Hematopoietic multipotent progenitor cell (in vitro differentiated cells): Measurements from ENCODE around the gene ELMOD1. TPM values are rescaled to one million over a fixed set of nuclear protein-coding genes. Genes with fewer than 3 reads are reported as not detected.
A peak's percentile ranks its signal among the peaks of the same experiment; 100 is the strongest.

Source experiments
- DNase-seq, 3 donors: peaks; one replicate each; pipeline ENCODE4 v3.0.0-alpha.2; 2011 to 2015; ENCODE audit warnings: low read depth in 2 of 3, low spot score in 2 of 3
- total RNA-seq: library from RNA; depleted of rRNA; stranded (reverse); fragments of >200 nt; gene quantifications from one replicate; pipeline ENCODE4 v1.2.3, GENCODE V29; 2012

The ELMOD1 gene
- total RNA-seq, 1 donor: not detected

DNA sequence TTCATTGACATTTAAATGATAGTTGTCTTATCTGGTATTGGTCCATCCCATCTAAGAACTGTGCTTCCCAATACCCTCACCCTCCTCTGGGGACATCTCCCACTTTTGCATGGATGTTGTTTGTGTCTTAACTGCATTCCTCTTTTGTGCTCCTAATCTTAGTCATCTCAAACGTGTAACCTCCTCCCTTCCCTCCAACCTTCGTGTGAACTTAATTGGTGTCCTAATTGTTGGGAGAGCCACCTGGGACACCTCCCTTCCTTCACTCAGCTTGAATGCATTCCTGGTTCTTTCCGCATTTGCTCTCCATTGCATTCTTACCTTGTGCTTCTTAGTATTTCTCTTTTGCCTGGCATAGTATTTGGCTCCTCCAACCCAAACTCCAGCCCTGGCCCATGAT is 9.8 kb upstream of the ELMOD1 start:
- no peak for DNase-seq

GRCh38 chr11:107583629-107584195 is 7.2 kb upstream of the ELMOD1 start:
- DNase-seq: no peak

DNA sequence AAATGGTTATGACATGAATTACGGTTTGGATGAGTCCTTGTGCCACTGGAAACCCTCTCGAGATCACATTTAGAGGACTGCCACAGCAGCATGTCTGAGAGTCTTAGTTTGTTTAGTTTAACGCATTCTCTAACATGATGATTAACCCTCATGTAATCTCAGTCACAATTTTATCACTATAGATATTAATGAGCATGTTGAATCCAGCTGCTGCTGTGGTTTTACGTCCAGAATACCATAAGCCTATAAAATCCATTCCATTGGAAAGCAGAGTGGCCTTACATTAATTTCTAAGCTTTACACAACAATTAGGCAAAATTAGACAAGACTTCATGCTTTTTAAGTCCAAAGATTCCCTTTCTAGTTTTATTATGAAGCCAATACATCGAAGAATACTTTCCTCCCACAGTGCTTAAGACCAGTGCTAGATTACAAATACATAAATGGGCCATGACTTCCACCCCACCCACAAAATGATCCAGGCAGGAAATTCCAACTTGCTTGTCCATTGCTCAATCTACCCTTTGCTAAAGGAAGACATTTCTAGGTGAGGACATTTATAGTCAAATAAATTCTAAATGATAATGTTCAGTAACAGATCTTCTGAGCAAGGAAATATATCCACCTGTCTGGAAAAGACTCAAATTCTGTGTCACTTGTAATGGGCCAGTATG is 3.5 kb upstream of the ELMOD1 start:
- DNase-seq: no peak

GRCh38 chr11:107591378-107592230 is 657 bp downstream of the ELMOD1 start:
- DNase-seq: no peak

- no peak for DNase-seq
Observed at GRCh38 chr11:107592231-107592590, 1.3 kb downstream of the ELMOD1 start.

- no peak for DNase-seq
Observed at GRCh38 chr11:107592813-107593212, 1.9 kb downstream of the ELMOD1 start.

DNA sequence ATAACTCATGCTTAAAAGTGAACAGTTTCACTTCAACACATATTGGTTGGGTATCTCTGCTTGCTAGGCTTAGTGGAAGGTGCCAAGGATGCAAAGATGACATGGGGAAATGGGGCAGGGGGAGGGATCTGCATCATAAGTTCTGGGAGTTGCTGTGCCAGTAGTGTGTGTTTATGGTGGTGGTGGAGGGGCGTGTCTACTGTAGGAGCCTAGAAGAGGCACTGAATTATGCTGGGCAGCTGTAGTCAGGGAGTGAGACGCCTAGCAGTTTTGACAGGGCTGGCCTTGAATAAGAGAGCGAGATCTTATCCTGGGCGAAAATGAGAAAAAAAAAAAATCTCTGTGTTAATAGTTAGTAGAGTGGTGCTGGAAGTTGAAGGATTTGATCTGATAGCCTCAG is 3.0 kb downstream of the ELMOD1 start:
- no peak for DNase-seq

- no peak for DNase-seq
Observed at GRCh38 chr11:107594736-107595135, 3.8 kb downstream of the ELMOD1 start.

GRCh38 chr11:107598225-107599139 is 7.5 kb downstream of the ELMOD1 start:
- peak in 1 of 3 donors; percentile 29 for DNase-seq

- DNase-seq: no peak
Observed at GRCh38 chr11:107605061-107606006, 14.4 kb downstream of the ELMOD1 start.

- DNase-seq: no peak
Observed at GRCh38 chr11:107606141-107606540, 15.2 kb downstream of the ELMOD1 start.

DNA sequence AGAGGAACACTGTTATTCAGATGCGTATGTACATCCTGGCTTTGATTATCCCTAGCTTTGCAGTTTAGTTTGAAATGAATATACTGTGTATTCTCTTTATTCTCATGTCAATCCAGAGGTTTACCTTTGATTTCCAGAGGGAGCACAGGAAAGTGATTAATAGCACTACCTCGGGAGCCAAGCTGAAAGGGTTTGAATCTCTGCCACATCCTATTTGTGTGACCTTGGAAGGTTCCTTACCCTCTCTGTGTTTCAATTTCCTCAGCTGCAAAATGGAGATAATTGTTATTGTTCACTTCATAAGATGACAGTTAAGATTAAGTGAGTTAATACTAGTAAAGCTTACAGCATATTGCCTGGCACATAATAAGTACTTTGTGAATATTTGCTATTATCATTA is 17.9 kb downstream of the ELMOD1 start:
- DNase-seq: no peak

DNA sequence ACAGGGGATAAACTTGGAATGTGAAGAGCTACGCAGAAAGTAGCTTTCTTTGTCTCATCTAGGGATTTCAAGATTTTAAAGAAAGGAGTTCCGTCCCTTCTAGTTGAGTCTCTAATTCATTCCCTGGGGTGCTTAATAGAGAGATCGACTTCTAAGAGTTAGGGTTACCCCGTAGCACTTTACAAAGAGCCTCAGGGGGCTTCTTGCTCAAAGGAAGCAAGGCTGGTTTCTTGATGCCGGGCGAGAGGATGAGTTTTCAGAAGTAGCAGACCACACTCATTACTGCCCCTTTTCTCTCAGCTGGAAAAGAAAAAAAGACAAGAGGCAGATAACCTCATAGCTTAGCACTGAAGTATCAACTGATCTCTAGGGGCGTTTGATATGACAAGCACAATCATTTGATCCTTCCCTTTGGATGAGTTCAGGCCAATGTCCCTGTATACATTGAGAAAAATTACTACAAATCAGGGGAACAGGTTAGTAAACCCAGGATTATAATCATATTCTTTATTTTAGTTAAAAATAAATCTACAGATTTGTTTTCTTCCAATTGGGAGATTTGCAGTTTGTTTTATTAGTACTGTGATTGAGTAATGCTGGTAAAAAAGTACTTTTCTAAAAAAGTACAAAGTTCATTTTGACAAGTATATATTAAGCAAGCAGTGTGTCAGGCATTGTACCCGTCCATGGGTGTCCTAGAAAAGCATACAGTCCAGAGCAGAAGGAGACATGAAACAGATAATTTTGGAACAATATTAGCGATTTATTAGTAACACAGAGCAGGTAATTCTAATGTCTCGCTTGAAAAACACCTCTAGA is 18.7 kb downstream of the ELMOD1 start:
- no peak for DNase-seq

- DNase-seq: no peak
Observed at GRCh38 chr11:107612445-107612844, 21.5 kb downstream of the ELMOD1 start.

- no peak for DNase-seq
Observed at GRCh38 chr11:107619926-107620325, 29.0 kb downstream of the ELMOD1 start.

DNA sequence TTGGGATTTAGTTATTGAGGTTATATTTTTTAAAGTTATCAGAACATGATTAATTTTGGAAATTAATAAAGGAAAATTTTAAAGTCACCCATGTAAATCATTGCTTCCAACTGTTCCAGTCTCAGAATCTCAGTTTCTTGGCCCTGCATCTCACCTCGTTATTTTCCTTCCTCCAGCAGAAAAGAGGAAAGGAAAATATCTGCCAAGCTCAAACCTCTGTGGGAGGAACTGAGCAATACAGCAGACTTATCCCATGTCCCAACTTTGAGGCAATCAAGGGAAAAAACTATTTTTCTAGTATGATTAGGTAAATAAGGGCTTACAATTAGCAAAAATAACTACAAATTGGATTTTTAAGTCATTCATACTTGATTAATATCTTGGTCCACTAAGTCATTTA is 30.1 kb downstream of the ELMOD1 start:
- DNase-seq: no peak

- no peak for DNase-seq
Observed at GRCh38 chr11:107623183-107623582, 32.2 kb downstream of the ELMOD1 start.

DNA sequence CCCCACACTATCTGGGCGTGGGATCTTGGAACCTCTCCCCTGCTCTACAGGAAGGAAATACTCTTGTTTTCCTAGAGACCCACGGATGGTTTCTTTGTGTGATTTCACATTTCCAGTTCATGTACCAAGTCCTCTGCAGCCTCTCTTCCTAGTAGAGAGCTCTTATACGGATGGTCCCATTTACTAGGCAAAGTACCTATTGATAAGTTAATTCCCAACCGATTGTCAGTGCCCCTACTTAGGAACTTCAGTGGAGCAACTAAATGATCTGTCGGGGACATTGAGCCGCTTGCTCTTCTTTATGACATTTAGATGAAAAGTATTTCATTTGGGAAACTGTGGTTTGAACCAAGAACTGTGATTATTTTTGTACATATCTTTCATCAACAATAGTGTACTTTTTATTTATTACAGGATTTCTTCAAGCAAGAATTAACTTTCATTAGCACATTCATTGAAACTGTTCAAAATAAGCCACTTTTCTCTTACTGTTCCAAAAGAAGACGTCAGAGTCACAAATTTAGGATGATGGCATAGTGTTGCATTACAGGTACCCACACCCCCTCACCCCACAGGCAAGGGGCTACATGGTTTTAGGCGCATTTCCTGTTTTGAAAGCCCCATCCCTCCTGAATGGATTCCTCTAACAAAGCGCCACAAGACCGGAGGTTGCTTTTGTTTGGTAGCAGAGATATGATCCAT is 34.2 kb downstream of the ELMOD1 start:
- no peak for DNase-seq
